GM19438 (cell line): ENCODE measurements around the gene ECI2.
"Not testable (repeated sequence)": the region's sequence is repeated elsewhere in the genome, so short reads cannot be mapped to it uniquely, and the experiment has no call there.

Experiments used
- ATAC-seq: cut with Tn5 transposase; IDR thresholded peaks from one replicate; pipeline ENCODE4 v1.9.1; 2021; ENCODE audit warnings: low read depth; ENCODE audit not compliant: unreplicated experiment

Gene ECI2

GRCh38 chr6:4145083-4145482 is 9.7 kb upstream of the ECI2 start:
- ATAC-seq, result no peak

GRCh38 chr6:4139272-4139671 is 3.9 kb upstream of the ECI2 start:
- ATAC-seq, result no peak

- no peak for ATAC-seq
Measured at GRCh38 chr6:4138186-4138585, 2.8 kb upstream of the ECI2 start.

GRCh38 chr6:4136354-4136831 is 1.0 kb upstream of the ECI2 start:
- ATAC-seq, result no peak

GRCh38 chr6:4135665-4136353 is 434 bp upstream of the ECI2 start:
- ATAC-seq, result peak; percentile 64

- no peak for ATAC-seq
Measured at GRCh38 chr6:4133941-4134838, 1.2 kb downstream of the ECI2 start.

GRCh38 chr6:4130357-4130987 is 4.9 kb downstream of the ECI2 start:
- no peak for ATAC-seq

GRCh38 chr6:4129446-4129845 is 5.9 kb downstream of the ECI2 start:
- ATAC-seq, result no peak

GRCh38 chr6:4128748-4129147 is 6.6 kb downstream of the ECI2 start:
- no peak for ATAC-seq

GRCh38 chr6:4128072-4128471 is 7.3 kb downstream of the ECI2 start:
- no peak for ATAC-seq

GRCh38 chr6:4125933-4126864 is 9.2 kb downstream of the ECI2 start:
- no peak for ATAC-seq

GRCh38 chr6:4125500-4125899 is 9.9 kb downstream of the ECI2 start:
- no peak for ATAC-seq

GRCh38 chr6:4124351-4124750 is 11.0 kb downstream of the ECI2 start:
- ATAC-seq, result no peak

- ATAC-seq, result no peak
Measured at GRCh38 chr6:4115741-4116140, 19.6 kb downstream of the ECI2 start.

GRCh38 chr6:4114123-4114522 is 21.3 kb downstream of the ECI2 start:
- ATAC-seq, result no peak

GRCh38 chr6:4113649-4114048 is 21.7 kb downstream of the ECI2 start:
- ATAC-seq, result no peak

GRCh38 chr6:4112366-4112765 is 23.0 kb downstream of the ECI2 start:
- no peak for ATAC-seq

- not testable (repeated sequence) for ATAC-seq
Measured at GRCh38 chr6:4109363-4109815, 26.0 kb downstream of the ECI2 start.

- ATAC-seq, result no peak
Measured at GRCh38 chr6:4108561-4109093, 26.7 kb downstream of the ECI2 start.

- no peak for ATAC-seq
Measured at GRCh38 chr6:4107873-4108272, 27.5 kb downstream of the ECI2 start.
